ENCODE results near the gene HAUS8. TPM values are rescaled to one million over a fixed set of nuclear protein-coding genes. Genes with fewer than 3 reads are reported as not detected.

Gene HAUS8
- total and polyA plus RNA-seq, 2 donors (not counting 1 experiment from before 2014, with no cell fraction given): 17.6 to 24.9 TPM

Other genes with a start within 250 kb of the HAUS8 start
- gene SIN3B, start 246.1 kb downstream of the HAUS8 start, total RNA-seq: 118 and 131 TPM in 2 replicates
- gene SIN3B, start 246.1 kb downstream of the HAUS8 start, polyA plus RNA-seq: 138 and 157 TPM in 2 replicates
- gene F2RL3, start 186.5 kb downstream of the HAUS8 start, total RNA-seq: 0.39 and 1.1 TPM in 2 replicates
- gene F2RL3, start 186.5 kb downstream of the HAUS8 start, polyA plus RNA-seq: 0.01 and 0.19 TPM in 2 replicates
- 2.7 and 5.1 TPM in 2 replicates for gene CPAMD8, start 48.6 kb downstream of the HAUS8 start, total RNA-seq
- 1.1 and 1.6 TPM in 2 replicates for gene CPAMD8, start 48.6 kb downstream of the HAUS8 start, polyA plus RNA-seq
- gene MYO9B, start 325 bp upstream of the HAUS8 start, total RNA-seq: 273 and 288 TPM in 2 replicates
- gene MYO9B, start 325 bp upstream of the HAUS8 start, polyA plus RNA-seq: 256 and 263 TPM in 2 replicates
- gene USE1, start 139.9 kb upstream of the HAUS8 start, total RNA-seq: 39.9 and 49.5 TPM in 2 replicates
- gene USE1, start 139.9 kb upstream of the HAUS8 start, polyA plus RNA-seq: 48.3 and 56.5 TPM in 2 replicates
- 30.5 and 40.4 TPM in 2 replicates for gene OCEL1, start 150.8 kb upstream of the HAUS8 start, total RNA-seq
- 12.0 and 28.5 TPM in 2 replicates for gene OCEL1, start 150.8 kb upstream of the HAUS8 start, polyA plus RNA-seq
- gene NR2F6, start 170.5 kb upstream of the HAUS8 start, total RNA-seq: 4.9 and 5.1 TPM in 2 replicates
- 2.0 and 2.9 TPM in 2 replicates for gene NR2F6, start 170.5 kb upstream of the HAUS8 start, polyA plus RNA-seq
- 0.12 and 0.39 TPM in 2 replicates for gene USHBP1, start 189.3 kb upstream of the HAUS8 start, total RNA-seq
- 0.03 TPM in 1 of 2 replicates, not detected in the other for gene USHBP1, start 189.3 kb upstream of the HAUS8 start, polyA plus RNA-seq
- gene BABAM1, start 192.0 kb upstream of the HAUS8 start, total RNA-seq: 126 and 129 TPM in 2 replicates
- 98.6 and 105 TPM in 2 replicates for gene BABAM1, start 192.0 kb upstream of the HAUS8 start, polyA plus RNA-seq
- 6.2 and 6.3 TPM in 2 replicates for gene ANKLE1, start 206.4 kb upstream of the HAUS8 start, total RNA-seq
- 6.0 and 7.6 TPM in 2 replicates for gene ANKLE1, start 206.4 kb upstream of the HAUS8 start, polyA plus RNA-seq
- gene ABHD8, start 228.0 kb upstream of the HAUS8 start, total RNA-seq: 7.2 and 9.7 TPM in 2 replicates
- gene ABHD8, start 228.0 kb upstream of the HAUS8 start, polyA plus RNA-seq: 4.6 and 5.2 TPM in 2 replicates
- gene MRPL34, start 230.4 kb upstream of the HAUS8 start, total RNA-seq: 40.7 and 45.7 TPM in 2 replicates
- 15.1 and 16.5 TPM in 2 replicates for gene MRPL34, start 230.4 kb upstream of the HAUS8 start, polyA plus RNA-seq
- 35.5 and 38.4 TPM in 2 replicates for gene DDA1, start 234.1 kb upstream of the HAUS8 start, total RNA-seq
- 37.4 and 38.4 TPM in 2 replicates for gene DDA1, start 234.1 kb upstream of the HAUS8 start, polyA plus RNA-seq